Hepatocyte (in vitro differentiated cells): ENCODE measurements around the gene SYNDIG1. TPM values are rescaled to one million over a fixed set of nuclear protein-coding genes. Genes with fewer than 3 reads are reported as not detected.

Experiments
- DNase-seq: peaks from one replicate; pipeline ENCODE4 v3.0.0-alpha.2; 2016; ENCODE audit warnings: low spot score
- H2AFZ ChIP-seq: fragments of 200-600 bp; sonication (generic); 2 replicates; pipeline ENCODE4 v1.6.0; 2016; ENCODE audit warnings: antibody characterized with exemption, mild to moderate bottlenecking
- H3K27ac ChIP-seq: fragments of 200-600 bp; sonication (generic); 2 replicates; pipeline ENCODE4 v1.5.1; 2016; ENCODE audit warnings: mild to moderate bottlenecking
- H3K27me3 ChIP-seq: fragments of 200-600 bp; sonication (generic); 2 replicates; pipeline ENCODE4 v1.6.1; 2016
- H3K36me3 ChIP-seq: fragments of 200-600 bp; sonication (generic); replicated peaks from 2 replicates; pipeline ENCODE4 v1.5.1; 2016; ENCODE audit warnings: low read depth; ENCODE audit not compliant: insufficient read depth
- H3K4me1 ChIP-seq: fragments of 200-600 bp; sonication (generic); 2 replicates; pipeline ENCODE4 v1.5.1; 2016; ENCODE audit warnings: mild to moderate bottlenecking, moderate library complexity; ENCODE audit not compliant: insufficient read depth
- H3K4me2 ChIP-seq: fragments of 200-600 bp; sonication (generic); 2 replicates; pipeline ENCODE4 v1.6.0; 2016
- H3K4me3 ChIP-seq: fragments of 200-600 bp; sonication (generic); 2 replicates; pipeline ENCODE4 v1.5.1; 2016; ENCODE audit warnings: mild to moderate bottlenecking
- H3K79me2 ChIP-seq: fragments of 200-600 bp; sonication (generic); 2 replicates; pipeline ENCODE4 v1.6.0; 2017; ENCODE audit warnings: mild to moderate bottlenecking
- H3K9me2 ChIP-seq: fragments of 200-600 bp; sonication (generic); replicated peaks from 2 replicates; pipeline ENCODE4 v1.6.0; 2017; ENCODE audit warnings: mild to moderate bottlenecking; ENCODE audit not compliant: insufficient read depth
- H3K9me3 ChIP-seq: fragments of 200-600 bp; sonication (generic); 2 replicates; pipeline ENCODE4 v1.5.1; 2016; ENCODE audit warnings: low read depth, mild to moderate bottlenecking
- H4K20me1 ChIP-seq: fragments of 200-600 bp; sonication (generic); 2 replicates; pipeline ENCODE4 v1.6.0; 2016; ENCODE audit warnings: mild to moderate bottlenecking; ENCODE audit not compliant: insufficient read depth, poor library complexity, severe bottlenecking
- CTCF ChIP-seq: fragments of 200-600 bp; sonication (generic); IDR thresholded peaks from 2 replicates; pipeline ENCODE4 v1.5.1; 2016; ENCODE audit warnings: antibody characterized with exemption, mild to moderate bottlenecking; ENCODE audit not compliant: poor library complexity
- EZH2 ChIP-seq: fragments of 200-600 bp; sonication (generic); IDR thresholded peaks from 2 replicates; pipeline ENCODE4 v1.6.1; 2016; ENCODE audit warnings: antibody characterized with exemption, mild to moderate bottlenecking, borderline replicate concordance
- EZH2phosphoT487 ChIP-seq: fragments of 200-600 bp; sonication (generic); IDR thresholded peaks from one replicate; pipeline ENCODE4 v1.6.1; 2018; ENCODE audit warnings: antibody characterized with exemption, mild to moderate bottlenecking, low read depth, moderate library complexity; ENCODE audit not compliant: unreplicated experiment, severe bottlenecking
- WGBS: methylation state at CpG from one replicate; pipeline ENCODE4 v1.1.6; 2016; ENCODE audit warnings: low lambda C conversion rate; ENCODE audit errors: missing lambda C conversion rate; 5-methylcytosine and 5-hydroxymethylcytosine counted together
- polyA plus RNA-seq: library from polyadenylated mRNA; unstranded; fragments of >200 nt; fragmentation: Nextera tagmentation; extraction: Ambion mirVana; gene quantifications from 2 replicates; pipeline ENCODE4 v1.2.1, GENCODE V29; 2016
- total RNA-seq: library from RNA; depleted of rRNA; stranded (reverse); fragments of >200 nt; gene quantifications from 2 replicates; pipeline ENCODE4 v1.2.3, GENCODE V29; 2014

The SYNDIG1 gene
- total and polyA plus RNA-seq, 2 experiments from 2014 or later, result 1.5 to 2.3 TPM

GRCh38 chr20:24693466-24694156 is 224.2 kb downstream of the SYNDIG1 start:
- 95% methylated on average over 9 of the region's 9 CpGs for WGBS
- Histone ChIP-seq H3K27me3 (no peaks in the 10 kb centered on the region), H3K4me2 (no peak overlapping the region), H3K79me2 (no peaks in the 10 kb centered on the region), H3K4me1 (peaks cover 12% of the 10 kb centered on the region), H3K9me2 (no peaks in the 10 kb centered on the region), H2AFZ (no peak overlapping the region), H3K4me3 (no peak overlapping the region), H3K27ac (no peak overlapping the region), H3K9me3 (no peaks in the 10 kb centered on the region), H4K20me1 (no peaks in the 10 kb centered on the region), H3K36me3 (no peaks in the 10 kb centered on the region)
- TF ChIP-seq EZH2phosphoT487, result no peak
- no peak for TF ChIP-seq EZH2
- TF ChIP-seq CTCF, result no peak
- DNase-seq, result no peak

GRCh38 chr20:24694157-24694726 is 224.8 kb downstream of the SYNDIG1 start:
- no peak for DNase-seq
- 89% methylated on average over 12 of the region's 12 CpGs for WGBS
- Histone ChIP-seq H3K4me1 (peaks cover 12% of the 10 kb centered on the region), H3K79me2 (no peaks in the 10 kb centered on the region), H3K27ac (no peak overlapping the region), H3K27me3 (no peaks in the 10 kb centered on the region), H3K4me2 (no peak overlapping the region), H3K36me3 (no peaks in the 10 kb centered on the region), H3K9me2 (no peaks in the 10 kb centered on the region), H3K9me3 (no peaks in the 10 kb centered on the region), H3K4me3 (no peak overlapping the region), H4K20me1 (no peaks in the 10 kb centered on the region), H2AFZ (no peak overlapping the region)
- TF ChIP-seq CTCF, result no peak
- TF ChIP-seq EZH2phosphoT487, result no peak
- no peak for TF ChIP-seq EZH2

- TF ChIP-seq CTCF, result no peak
- no peak for TF ChIP-seq EZH2phosphoT487
- no peak for TF ChIP-seq EZH2
- no peaks in the 10 kb centered on the region for H3K27me3 ChIP-seq
- H3K27ac ChIP-seq, result peak overlapping the region; percentile 36
- H3K9me2 ChIP-seq, result no peaks in the 10 kb centered on the region
- H3K79me2 ChIP-seq, result no peaks in the 10 kb centered on the region
- no peak overlapping the region for H3K4me2 ChIP-seq
- H4K20me1 ChIP-seq, result no peaks in the 10 kb centered on the region
- H3K4me1 ChIP-seq, result peaks cover 12% of the 10 kb centered on the region
- DNase-seq, result no peak
- 66% methylated on average over 14 of the region's 14 CpGs for WGBS
- no peaks in the 10 kb centered on the region for H3K36me3 ChIP-seq
- no peak overlapping the region for H2AFZ ChIP-seq
- H3K4me3 ChIP-seq, result no peak overlapping the region
- no peaks in the 10 kb centered on the region for H3K9me3 ChIP-seq
Measured at GRCh38 chr20:24694727-24695528, 225.5 kb downstream of the SYNDIG1 start.
